GM18907 (cell line): ENCODE data around the gene RPTOR.

Experiments
- ATAC-seq: cut with Tn5 transposase; IDR thresholded peaks from one replicate; pipeline ENCODE4 v1.9.1; 2021; ENCODE audit warnings: mild to moderate bottlenecking, moderate library complexity; ENCODE audit not compliant: unreplicated experiment

Gene RPTOR

DNA sequence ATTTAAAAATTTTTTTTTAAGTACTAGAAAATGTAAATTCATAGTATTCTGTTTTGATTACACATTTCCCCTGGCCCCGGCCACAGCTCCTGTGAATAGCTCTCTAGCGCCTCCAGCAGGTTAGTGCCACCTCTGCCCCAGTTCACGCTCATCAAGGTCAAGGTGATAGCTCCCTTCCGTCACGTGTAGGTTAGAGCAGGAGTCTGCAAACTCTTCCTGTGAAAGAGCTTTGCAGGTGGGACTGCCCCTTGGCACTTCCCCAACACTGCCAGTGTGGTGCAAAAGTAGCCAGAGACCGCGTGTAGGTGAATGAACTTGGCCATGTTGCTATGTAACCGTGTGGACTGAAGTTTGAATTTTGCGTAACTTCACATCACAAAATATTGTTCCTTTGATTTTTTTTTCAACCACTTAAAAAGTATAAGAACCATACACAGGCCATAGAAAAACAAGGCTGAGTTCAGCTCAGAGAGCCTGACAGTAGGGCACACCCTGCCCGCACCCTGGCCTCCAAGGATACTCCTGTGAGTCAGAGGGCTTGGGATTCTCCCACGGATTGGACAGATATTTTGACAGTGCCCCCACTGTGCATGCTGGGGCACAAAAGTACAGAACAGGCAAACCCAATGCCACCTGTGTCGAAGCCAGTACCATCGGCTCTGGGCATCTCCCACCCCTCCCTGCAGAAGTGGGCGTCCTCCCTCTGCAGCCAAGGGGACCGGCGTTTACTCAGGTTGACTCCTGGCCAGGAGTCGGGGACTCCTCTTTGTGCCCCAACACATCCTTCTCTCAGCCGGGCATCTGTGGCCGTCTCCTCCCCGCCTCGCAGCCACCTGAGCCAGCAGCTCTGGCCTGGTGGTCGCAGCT, 355.0 kb downstream of the RPTOR start:
- no peak for ATAC-seq

DNA sequence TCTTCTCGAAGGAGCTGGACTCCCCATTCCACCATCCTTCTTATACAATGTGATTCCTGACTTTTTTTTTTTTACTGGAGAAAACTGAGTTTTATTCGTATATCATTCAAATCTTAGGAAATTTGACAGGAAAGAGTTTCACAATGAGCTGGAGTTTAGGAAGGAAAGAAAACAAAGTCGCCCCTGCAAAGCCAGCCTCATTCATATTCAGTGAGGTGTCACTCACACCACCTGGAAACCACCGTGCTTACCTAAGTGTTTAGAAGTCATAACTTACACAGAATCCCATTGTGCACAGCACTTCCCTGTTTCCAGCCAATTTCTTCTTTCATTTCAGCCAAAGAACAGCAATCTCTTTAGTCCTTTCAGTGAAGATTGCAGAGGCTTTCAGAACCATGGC, 356.7 kb downstream of the RPTOR start:
- no peak for ATAC-seq

DNA sequence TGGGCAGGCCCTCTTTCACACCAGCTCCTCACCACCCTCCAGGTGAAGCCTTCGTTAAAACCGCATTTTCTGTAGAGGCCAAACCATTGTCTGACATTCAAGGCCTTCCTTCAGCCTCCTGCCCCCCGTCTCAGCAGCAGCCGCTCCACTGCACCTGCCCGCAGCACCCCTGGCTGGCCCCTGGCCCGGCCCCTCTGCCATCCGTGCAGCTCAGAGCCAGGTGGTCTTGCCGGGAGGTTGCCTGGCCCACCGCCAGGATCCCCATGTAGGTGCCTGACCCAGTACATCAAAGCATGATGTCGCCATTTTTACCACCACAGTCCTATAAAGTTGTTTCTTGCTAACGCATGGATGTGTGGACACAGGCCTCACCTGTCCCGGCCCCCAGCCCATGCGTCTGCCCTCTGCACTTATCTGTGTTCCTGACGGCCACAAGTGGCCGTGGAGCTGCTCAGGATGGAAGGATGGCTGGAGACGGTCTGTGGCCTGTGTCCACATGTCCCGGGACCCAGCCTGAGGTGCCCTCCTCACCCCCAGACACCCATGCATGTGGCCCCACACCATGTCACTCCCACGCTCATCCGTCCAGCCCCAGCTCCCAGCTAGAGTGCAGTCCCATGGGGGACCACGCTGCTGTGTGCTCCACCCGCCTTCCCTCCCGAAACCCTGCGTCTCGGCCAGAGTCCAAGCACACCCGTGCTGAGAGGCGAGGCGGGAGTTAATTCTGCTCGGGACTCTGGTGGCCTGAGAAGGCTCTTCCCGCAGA, 357.7 kb downstream of the RPTOR start:
- no peak for ATAC-seq

GRCh38 chr17:80902963-80903611, 358.4 kb downstream of the RPTOR start:
- ATAC-seq = no peak

GRCh38 chr17:80904036-80904753, 359.6 kb downstream of the RPTOR start:
- ATAC-seq = no peak

GRCh38 chr17:80905586-80906230, 361.1 kb downstream of the RPTOR start:
- ATAC-seq = no peak

DNA sequence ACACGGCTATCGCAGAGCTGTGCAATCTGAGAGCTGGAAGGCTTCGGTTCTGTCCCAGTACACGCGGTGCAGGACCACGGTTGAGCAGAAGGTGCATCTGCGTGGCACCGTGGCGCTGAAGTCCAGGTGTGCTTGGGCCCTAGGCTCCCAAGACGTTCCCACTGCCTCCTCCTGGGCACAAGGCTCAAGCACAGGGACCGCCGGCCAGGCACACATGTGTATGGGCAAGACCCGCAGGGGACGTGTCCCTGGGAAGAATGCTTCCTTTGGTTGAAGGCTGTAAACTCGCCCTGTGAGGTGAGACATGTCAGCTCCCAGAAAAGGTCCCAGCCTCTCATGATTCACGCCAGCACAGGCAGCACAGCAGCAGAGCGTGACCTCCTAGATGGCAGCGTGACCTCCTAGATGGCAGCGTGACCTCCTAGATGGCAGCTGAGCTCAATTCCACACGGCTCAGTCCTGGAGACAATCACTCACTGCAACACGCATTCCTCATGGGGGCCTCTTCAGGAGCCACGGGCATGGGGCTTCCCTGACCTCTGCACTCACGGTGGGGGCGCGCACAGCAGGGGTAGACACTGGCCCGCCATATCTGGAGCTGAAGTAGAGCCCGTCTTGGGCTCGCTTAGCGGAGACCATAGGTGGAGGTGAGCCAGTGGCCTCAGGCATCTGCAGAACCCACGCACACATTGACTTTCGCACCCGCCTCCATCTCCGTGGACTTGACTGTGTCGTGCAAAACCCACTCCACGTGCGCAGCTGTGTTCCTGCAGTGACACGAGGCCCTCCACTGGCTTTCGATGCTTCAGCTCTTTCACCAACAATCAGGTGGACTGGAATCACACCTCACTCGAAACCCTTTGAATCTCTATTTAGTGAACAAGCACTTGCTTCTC, 362.0 kb downstream of the RPTOR start:
- no peak for ATAC-seq

GRCh38 chr17:80907281-80907680, 362.6 kb downstream of the RPTOR start:
- no peak for ATAC-seq

GRCh38 chr17:80908211-80908610, 363.6 kb downstream of the RPTOR start:
- no peak for ATAC-seq

GRCh38 chr17:80908776-80909175, 364.1 kb downstream of the RPTOR start:
- no peak for ATAC-seq

GRCh38 chr17:80909635-80910034, 365.0 kb downstream of the RPTOR start:
- ATAC-seq = no peak

DNA sequence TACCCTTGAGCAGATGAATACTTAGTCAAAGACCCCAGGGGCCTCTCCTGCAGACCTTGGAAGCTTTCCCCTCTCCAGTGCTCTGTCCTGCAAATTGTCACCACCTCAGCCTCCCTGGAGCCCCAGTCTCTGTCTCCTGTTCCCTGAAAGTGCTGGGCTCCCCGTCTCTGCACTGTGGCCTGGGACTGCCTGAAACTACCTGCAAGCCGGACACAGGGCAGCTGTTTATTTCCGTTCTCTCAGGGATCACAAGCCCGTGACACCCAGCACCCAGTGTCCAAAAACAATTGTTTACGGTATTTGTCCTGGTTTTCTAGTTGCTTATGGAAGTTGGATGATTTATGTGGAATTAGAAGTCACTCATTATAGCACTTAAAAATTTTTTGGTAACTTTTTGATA, 365.4 kb downstream of the RPTOR start:
- no peak for ATAC-seq

DNA sequence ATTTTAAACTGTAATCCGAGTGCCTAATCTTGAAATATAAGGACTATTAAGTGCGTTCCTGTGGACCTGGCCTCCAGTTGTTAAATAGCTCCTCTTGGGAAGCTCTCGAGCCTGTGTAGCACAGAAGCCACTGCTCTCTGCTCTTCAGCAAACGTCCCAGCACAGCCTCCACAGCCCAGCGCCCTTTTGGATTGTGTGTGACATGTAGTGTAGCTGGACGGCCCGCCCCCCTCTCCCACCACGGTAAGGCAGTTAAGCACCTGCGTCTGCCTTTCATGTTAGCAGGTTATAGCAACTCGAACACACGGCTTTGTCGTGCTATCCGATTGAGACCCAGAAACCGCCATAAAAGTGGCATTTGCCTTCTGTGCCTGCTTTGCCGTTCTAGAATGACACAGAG, 367.8 kb downstream of the RPTOR start:
- no peak for ATAC-seq

DNA sequence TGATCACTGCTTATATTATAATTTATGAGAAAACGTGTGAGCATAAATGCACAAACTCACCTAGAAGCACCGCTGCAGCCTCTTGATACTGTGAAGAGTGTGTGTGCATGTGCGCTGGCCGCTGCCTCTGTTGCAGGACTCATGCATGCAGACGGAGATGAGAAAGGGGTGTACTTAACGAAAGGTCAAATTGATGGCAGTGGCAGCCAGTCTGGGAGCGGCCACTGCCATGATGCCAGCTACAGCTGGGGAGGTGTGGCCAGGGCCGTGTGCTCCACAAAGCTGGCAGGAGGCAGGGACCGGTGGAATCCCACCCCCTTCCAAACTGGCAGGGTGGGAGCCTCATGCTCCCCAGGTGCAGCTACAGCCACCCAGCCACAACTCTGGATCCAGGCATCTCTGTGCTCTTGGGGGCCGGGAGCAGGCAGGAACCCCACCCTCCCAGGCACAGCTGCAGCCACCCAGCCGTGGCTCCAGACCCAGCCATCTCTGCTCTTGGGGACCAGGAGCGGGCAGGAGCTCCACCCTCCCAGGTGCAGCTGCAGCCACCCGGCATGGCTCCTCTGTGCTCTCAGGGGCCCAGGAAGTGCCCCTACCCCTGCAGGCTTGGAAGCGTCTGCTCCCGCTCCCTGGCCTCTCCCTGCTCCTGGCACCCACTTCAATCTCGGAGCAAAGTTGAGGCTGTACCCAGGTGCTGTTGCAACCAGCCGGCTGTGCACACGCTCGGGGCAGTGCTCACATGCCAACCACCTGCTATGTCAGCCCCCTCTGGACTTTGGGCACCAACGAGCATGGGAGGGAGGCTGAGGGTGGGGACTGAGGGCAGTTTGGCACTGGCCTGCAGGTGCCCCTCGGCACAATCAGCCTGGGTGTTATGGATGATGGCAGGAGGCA, 369.5 kb downstream of the RPTOR start:
- ATAC-seq = no peak

DNA sequence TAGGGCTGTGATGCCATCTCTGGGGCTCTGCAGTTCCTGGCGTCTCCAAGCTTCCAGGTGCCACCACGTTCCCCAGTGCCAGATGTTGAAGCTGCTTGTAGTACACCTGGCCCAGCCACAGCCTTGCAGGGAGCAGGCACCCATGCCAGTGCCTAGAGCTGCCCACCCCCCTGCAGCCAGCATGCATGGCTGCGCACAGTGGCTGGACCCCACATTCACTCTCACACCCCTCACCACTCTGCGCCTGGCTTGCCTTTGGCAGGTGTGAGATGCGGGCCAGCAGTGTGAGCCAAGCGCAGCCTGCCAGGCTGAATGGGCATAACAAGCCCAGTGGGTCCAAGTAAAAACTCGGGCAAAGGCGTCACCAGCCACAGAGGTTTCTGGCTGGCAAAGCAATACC, 371.6 kb downstream of the RPTOR start:
- no peak for ATAC-seq

DNA sequence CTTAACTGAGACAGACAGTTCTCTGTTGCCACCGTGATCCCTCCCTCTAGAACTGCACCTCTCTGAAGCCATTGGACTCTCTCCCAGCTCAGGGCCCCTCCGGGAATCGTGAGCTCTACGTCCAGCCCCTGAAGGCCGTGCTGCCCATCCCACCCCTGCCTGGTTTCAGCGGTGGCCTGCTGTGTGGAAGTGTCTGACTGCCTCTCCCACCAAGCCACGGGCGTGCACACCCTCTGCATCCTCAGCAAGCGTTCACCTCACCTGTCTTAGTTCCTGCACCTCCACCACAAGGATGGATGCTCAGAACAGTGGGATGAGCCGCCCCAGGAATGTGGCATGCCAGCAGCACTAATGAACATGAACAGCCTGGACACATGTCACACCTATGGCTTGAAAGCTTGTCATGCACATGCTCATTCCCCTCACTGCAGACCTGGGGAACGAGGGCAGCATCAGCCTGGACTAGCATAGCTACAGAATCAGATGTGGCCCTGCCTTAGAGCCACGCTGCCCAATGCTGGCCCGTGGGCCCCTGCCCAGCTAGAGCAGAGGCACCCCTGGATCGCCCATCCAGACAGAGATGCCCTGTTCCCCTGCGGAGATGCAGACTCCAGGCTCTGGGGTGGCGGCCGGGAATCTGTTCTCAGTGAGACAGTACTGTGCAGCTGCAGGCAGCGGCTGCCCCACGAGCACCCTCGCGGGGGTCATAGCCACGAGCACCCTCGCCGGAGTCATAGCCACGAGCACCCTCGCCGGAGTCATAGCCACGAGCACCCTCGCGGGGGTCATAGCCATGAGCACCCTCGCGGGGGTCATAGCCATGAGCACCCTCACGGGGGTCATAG, 373.3 kb downstream of the RPTOR start:
- no peak for ATAC-seq

GRCh38 chr17:80918731-80919130, 374.1 kb downstream of the RPTOR start:
- no peak for ATAC-seq
